GM19025 (cell line): ENCODE measurements around the gene EVA1C.
"Not testable (repeated sequence)": the region's sequence is repeated elsewhere in the genome, so short reads cannot be mapped to it uniquely, and the experiment has no call there.

Experiments
- ATAC-seq: cut with Tn5 transposase; IDR thresholded peaks from one replicate; pipeline ENCODE4 v1.9.1; 2021; ENCODE audit warnings: mild to moderate bottlenecking, low read depth, moderate library complexity; ENCODE audit not compliant: unreplicated experiment

EVA1C gene

DNA sequence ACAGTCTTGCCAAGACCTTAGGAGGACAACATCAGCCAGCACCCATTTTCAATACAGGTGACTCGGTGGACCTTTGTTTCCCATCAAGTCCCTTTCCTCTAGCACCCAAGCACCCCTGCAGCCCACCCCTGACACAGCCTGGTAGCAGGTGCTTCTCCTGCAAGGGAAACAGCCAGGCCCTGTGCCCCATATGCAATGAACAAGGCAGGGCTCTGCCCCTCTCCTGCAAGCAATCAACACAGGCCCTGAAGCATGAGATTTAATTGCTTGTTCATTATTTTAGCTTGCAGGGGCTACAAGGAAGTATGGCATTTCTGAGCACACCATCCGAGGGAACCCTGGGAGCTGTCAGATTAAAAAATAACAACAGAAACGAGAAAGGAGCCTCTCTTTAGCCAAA, 137.4 kb downstream of the EVA1C start:
- ATAC-seq, result no peak

DNA sequence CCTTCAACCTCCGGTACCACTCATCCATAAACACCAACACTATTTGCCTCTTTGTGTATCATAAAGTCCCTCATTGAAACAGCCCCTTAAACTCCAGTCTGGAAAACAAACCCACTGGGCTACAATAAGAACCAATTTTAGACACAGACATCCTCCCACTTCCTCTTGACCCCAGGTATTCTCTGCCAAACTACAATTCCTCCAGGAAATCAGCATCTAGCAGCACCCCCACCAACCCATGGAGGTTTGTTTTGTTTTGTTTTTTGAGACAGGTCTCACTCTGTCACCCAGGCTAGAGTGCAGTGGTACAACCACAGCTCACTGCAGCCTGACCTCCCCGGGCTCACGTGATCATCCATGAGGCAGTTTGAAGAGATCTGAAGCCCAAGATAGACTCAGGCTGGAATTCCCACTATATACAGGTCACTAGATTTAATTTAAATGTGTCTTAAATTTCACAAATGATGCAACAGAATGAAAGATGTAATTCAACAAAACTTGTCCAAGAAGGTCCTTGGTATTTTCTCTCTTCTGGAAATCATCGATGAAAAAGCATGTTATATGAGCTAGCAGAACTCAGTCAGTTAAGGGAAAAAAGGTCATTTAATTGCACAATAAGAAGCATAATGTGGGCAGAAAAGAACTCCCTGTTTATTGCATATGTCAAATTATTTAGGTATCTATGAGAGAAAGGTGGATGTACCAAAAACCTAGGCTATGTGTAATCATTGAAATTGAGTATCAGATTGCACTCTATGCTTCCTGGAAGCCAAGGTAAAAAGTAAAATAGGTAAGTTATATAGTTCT, 142.5 kb downstream of the EVA1C start:
- ATAC-seq, result no peak

DNA sequence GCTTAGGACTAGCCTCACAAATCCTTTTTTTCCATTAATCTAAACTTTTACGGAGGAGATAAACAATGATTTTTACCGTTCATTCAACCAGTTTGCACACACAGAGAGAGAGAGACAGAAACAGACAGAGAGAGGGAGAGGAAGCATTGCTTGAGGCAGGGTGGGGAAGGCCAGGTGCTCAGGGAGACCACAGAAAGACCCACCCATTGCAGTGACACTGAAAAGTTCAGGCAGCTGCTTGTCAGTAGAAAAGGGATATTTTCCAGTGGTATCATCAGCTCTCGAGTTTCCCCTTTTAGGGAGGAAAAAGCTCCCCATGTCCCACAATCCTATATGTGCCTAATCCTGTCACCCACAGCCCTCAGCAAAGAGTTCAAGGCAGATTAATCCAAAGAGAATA, 145.6 kb downstream of the EVA1C start:
- no peak for ATAC-seq

DNA sequence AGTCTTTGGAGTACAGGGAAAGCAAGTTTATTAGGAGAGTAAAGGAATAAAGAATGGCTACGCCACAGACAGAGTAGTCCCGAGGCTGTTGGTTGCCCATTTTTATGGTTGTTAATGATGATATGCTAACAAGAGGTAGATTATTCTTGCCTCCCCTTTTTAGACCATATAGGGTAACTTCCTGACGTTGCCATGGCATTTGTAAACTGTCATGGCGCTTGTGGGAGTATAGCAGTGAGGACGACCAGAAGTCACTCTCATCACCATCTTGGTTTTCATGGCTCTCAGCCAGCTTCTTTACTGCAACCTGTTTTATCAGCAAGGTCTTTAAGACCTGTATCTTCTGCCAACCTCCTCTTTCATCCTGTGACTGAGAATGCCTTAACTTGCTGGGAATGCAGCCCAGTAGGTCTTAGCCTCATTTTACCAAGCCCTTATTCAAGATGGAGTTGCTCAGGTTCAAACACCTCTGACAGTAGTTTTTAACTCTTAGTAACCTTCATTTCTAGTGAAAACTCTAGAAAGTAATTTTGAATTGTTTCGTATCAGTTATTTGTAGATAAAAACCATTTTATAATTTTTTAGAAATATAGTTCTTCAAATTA, 146.6 kb downstream of the EVA1C start:
- no peak for ATAC-seq

DNA sequence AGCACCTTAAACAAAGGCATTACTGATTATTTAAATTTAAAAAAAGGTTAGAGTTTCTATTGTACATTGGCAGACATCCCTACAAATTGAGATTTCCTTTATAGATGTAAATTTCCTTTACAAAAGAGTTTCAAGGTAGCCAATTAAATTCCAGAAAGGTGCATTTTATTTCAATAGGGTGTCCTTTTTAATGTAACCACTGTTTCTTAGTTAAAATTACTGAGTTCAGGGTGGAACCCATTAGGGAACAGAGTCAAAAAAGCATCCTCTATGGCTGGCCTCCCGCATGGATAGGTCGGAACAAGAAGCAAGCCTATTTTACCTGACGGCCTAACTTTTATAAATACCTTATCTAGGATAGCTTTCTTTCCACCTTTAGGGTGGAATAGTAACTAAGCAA, 148.4 kb downstream of the EVA1C start:
- ATAC-seq, result no peak

DNA sequence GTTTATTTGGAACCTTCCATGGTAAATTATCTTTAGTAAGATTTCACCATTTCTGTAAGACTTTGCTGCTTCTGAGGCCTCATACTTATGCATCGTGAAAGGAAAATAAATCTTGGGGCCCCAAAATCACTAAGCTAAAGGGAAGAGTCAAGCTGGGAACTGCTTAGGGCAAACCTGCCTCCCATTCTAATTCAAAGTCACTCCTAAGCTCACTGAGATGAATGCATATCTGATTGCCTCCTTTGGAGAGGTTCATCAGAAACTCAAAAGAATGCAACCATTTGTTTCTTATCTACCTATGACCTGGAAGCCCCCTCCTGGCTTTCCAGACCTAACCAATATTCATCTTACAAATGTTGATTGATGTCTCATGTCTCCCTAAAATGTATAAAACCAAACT, 149.0 kb downstream of the EVA1C start:
- not testable (repeated sequence) for ATAC-seq

DNA sequence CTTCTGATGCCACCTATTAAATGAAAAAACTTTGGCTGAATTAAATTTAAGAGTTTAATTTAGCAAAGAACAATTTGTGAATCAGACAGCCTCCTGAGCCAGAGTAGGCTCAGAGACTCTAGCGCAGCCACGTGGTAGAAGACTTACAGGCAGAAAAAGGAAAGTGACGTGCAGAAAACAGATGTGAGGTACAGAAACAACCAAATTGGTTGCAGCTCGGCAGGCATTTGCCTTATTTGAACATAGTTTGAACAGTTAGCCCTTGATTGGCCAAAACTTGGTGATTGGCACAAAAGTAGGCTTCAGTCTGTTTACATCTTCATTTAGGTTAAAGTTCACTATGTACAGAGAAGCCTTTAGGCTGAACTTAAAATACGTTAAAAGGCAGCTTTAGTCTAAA, 149.9 kb downstream of the EVA1C start:
- no peak for ATAC-seq

DNA sequence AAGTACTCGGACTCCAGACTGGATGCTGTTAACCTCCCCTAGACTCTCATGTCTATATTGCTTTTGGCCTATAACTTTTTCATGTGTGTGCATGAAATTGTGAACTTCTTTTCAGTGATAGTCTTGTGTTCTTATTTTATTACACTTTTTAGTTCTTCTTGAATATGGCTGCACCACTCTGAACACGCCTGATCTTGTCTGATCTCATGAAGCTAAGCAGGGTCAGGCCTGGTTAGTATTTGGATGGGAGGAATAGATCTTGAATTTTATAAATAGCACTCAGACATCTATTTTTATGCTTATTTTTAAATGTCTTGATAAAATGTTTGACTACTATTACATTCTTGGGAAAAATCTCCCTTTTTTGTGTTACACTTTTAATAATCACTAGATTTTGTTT, 150.4 kb downstream of the EVA1C start:
- no peak for ATAC-seq
